ENCODE results near the gene SDS. TPM values are rescaled to one million over a fixed set of nuclear protein-coding genes. Genes with fewer than 3 reads are reported as not detected.

The SDS gene
- total RNA-seq, 2 donors from 2014 or later, result 1.3 TPM; not detected in 1

DNA sequence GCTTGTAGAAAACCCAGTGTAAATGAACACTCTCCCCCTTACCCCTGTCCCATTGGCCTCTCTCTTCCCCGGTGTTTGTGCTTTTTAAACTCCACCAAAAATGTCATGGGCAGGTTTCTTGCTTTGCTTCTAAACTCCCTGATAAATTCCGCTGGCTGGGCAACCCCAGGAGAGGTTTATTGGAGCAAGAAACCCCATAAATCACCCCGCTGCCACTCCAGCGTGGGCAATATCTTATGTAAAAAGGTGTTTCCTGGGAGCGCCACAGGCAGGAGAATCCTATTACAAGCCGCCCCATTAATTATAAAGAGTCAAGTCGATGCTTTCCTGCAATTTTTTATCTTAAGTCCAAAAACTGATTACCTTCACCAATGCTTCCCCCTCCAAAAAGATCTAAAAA is 45.2 kb upstream of the SDS start:
- TF ChIP-seq CTCF (IDR thresholded peaks at IDR 0.05), result no peak
- no peaks in the 10 kb centered on the region for H3K4me1 ChIP-seq
- H3K27me3 ChIP-seq, result no peaks in the 10 kb centered on the region
- no peaks in the 10 kb centered on the region for H3K9me3 ChIP-seq
- no peak overlapping the region for H3K27ac ChIP-seq
- H3K4me3 ChIP-seq, result no peak overlapping the region
- no peak for DNase-seq (ENCODE audit: low spot score)
- no peaks in the 10 kb centered on the region for H3K36me3 ChIP-seq

DNA sequence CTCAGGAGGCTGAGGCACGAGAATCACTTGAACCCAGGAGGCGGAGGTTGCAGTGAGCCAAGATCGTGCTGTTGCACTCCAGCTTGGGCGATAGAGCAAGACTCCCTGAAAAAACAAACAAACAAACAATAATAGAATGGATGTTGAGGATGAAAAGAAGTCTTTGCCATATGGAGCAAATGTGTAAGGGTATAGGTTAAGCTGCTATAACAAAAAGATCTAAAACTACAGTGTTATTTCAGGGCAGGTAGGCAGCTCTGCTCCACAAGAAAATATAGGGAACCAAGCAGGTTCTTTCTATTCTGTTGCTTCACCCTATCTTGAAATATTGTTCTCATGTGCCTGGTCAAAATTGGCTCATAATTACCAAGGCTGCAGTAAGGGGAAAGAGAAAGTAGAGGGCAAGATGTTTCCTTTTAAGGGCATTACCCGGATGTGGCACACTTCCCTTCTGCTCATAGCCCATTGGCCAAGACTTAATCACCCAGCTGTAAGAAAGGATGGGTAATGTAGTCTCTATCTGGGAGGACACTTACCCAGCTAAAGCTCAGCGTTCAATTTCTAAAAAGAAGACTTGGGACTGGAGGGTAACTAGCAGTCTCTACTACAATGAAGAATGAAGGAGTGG is 42.0 kb upstream of the SDS start:
- Histone ChIP-seq H3K27ac (no peak overlapping the region), H3K27me3 (no peaks in the 10 kb centered on the region), H3K4me1 (no peaks in the 10 kb centered on the region), H3K4me3 (no peak overlapping the region), H3K9me3 (no peaks in the 10 kb centered on the region), H3K36me3 (no peaks in the 10 kb centered on the region)
- no peak for TF ChIP-seq CTCF (IDR thresholded peaks at IDR 0.05)
- DNase-seq (ENCODE audit: low spot score), result no peak

- Histone ChIP-seq H3K4me1 (no peaks in the 10 kb centered on the region), H3K36me3 (no peaks in the 10 kb centered on the region), H3K9me3 (no peaks in the 10 kb centered on the region), H3K27ac (no peak overlapping the region), H3K4me3 (no peak overlapping the region), H3K27me3 (no peaks in the 10 kb centered on the region)
- DNase-seq (ENCODE audit: low spot score), result no peak
- no peak for TF ChIP-seq CTCF (IDR thresholded peaks at IDR 0.05)
Measured at GRCh38 chr12:113443030-113443539, 39.4 kb upstream of the SDS start.

DNA sequence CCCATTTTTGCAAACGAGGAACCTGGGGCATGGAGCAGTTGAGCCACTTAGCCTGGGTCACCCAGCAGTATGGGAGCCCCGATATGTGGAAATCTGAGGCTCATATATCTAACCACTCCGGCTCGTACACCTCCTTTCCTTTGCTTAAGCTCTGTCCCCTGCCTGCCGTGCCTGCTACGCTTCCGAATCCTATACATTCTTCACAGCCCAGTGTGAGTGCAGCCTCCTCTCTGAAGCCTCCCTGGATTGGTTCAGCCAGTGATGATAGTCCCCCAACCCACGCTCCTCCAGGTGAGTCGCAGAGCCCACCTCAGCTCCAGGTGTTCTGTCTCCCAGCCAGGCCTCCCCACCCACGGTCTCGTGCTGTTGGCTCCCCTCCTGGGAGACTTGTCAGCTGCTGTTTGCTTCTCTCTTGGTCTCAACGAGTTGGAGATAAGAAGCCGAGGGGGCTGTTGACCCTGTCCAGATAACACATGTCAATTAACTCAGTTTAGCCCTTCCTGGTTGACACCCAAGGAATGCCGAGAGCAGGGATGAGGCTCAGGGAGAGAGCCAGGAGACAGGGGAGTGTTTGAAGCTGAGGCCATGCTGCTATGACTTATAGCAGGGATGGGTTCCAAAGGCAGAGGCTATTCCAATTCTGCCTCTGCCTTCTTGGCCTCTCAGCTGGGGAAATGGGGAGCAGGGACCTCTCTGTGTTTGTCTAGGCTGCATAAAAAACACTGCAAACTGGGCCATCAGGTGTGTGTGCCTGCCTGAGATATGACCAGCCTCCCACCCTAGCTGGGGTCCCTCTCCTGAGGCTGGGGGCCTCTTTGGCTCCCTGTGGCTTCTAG is 37.5 kb upstream of the SDS start:
- Histone ChIP-seq H3K9me3 (no peaks in the 10 kb centered on the region), H3K4me1 (no peaks in the 10 kb centered on the region), H3K27me3 (no peaks in the 10 kb centered on the region), H3K27ac (no peak overlapping the region), H3K36me3 (no peaks in the 10 kb centered on the region), H3K4me3 (no peak overlapping the region)
- no peak for TF ChIP-seq CTCF (IDR thresholded peaks at IDR 0.05)
- DNase-seq (ENCODE audit: low spot score), result no peak

- H3K27me3 ChIP-seq, result no peaks in the 10 kb centered on the region
- no peak for TF ChIP-seq CTCF (IDR thresholded peaks at IDR 0.05)
Measured at GRCh38 chr12:113440336-113440735, 36.6 kb upstream of the SDS start.

More at GRCh38 chr12:113440336-113440735, 36.6 kb upstream of the SDS start:
- Histone ChIP-seq H3K9me3 (no peaks in the 10 kb centered on the region), H3K4me3 (no peak overlapping the region), H3K27ac (no peak overlapping the region), H3K4me1 (no peaks in the 10 kb centered on the region), H3K36me3 (no peaks in the 10 kb centered on the region)
- no peak for DNase-seq (ENCODE audit: low spot score)
